ENCODE data around the gene KISS1.

The KISS1 gene

GRCh38 chr1:204157962-204158361 lies 38.3 kb downstream of the KISS1 start:
- no peak overlapping the region for H3K4me3 ChIP-seq (ENCODE audit: low read depth, low read length)
- TF ChIP-seq CTCF (IDR thresholded peaks at IDR 0.05; ENCODE audit: borderline replicate concordance, insufficient read depth, low read depth, low read length), result no peak

- TF ChIP-seq CTCF (IDR thresholded peaks at IDR 0.05; ENCODE audit: borderline replicate concordance, insufficient read depth, low read depth, low read length), result no peak
- H3K4me3 ChIP-seq (ENCODE audit: low read depth, low read length), result no peak overlapping the region
Measured at GRCh38 chr1:204155881-204156280, 40.4 kb downstream of the KISS1 start.

GRCh38 chr1:204154568-204155255 lies 41.6 kb downstream of the KISS1 start:
- TF ChIP-seq CTCF (IDR thresholded peaks at IDR 0.05; ENCODE audit: borderline replicate concordance, insufficient read depth, low read depth, low read length), result no peak

GRCh38 chr1:204153667-204154066 lies 42.6 kb downstream of the KISS1 start:
- no peak for TF ChIP-seq CTCF (IDR thresholded peaks at IDR 0.05; ENCODE audit: borderline replicate concordance, insufficient read depth, low read depth, low read length)
- H3K4me3 ChIP-seq (ENCODE audit: low read depth, low read length), result no peak overlapping the region

More at GRCh38 chr1:204154568-204155255, 41.6 kb downstream of the KISS1 start:
- H3K4me3 ChIP-seq (ENCODE audit: low read depth, low read length), result no peak overlapping the region

- no peak overlapping the region for H3K4me3 ChIP-seq (ENCODE audit: low read depth, low read length)
- TF ChIP-seq CTCF (IDR thresholded peaks at IDR 0.05; ENCODE audit: borderline replicate concordance, insufficient read depth, low read depth, low read length), result no peak
Measured at GRCh38 chr1:204152310-204153044, 43.8 kb downstream of the KISS1 start.

- TF ChIP-seq CTCF (IDR thresholded peaks at IDR 0.05; ENCODE audit: borderline replicate concordance, insufficient read depth, low read depth, low read length), result no peak
- no peak within 1 kb of the TSS for H3K4me3 ChIP-seq (ENCODE audit: low read depth, low read length)
Measured at GRCh38 chr1:204151552-204152309, 44.6 kb downstream of the KISS1 start, which contains the start of gene ETNK2. ETNK2 (minus strand) TSS chr1:204152044; CDS start chr1:204151852, 192 bp downstream.
